Measurements from ENCODE around the gene PTPN11.
"Not testable (repeated sequence)": the region's sequence is repeated elsewhere in the genome, so short reads cannot be mapped to it uniquely, and the experiment has no call there.

Gene PTPN11

GRCh38 chr12:112409064-112409905 lies 9.5 kb upstream of the PTPN11 start, which contains the start of gene RPL6:
RPL6 (minus strand) TSS chr12:112409605; CDS start chr12:112408656, 949 bp downstream.
- DNase-seq (ENCODE audit: low read depth in 2 of 2), result peak; percentile 54 to 76

GRCh38 chr12:112409906-112410244 lies 8.9 kb upstream of the PTPN11 start:
- DNase-seq (ENCODE audit: low read depth in 2 of 2), result no peak

GRCh38 chr12:112413855-112414625 lies 4.7 kb upstream of the PTPN11 start:
- no peak for DNase-seq (ENCODE audit: low read depth in 2 of 2)

- DNase-seq (ENCODE audit: low read depth in 2 of 2), result not testable (repeated sequence)
Observed at GRCh38 chr12:112415457-112415856, 3.3 kb upstream of the PTPN11 start.

- no peak for DNase-seq (ENCODE audit: low read depth in 2 of 2)
Observed at GRCh38 chr12:112418273-112418607, 507 bp upstream of the PTPN11 start.

- peak in 1 of 2 donors; percentile 12 for DNase-seq (ENCODE audit: low read depth in 2 of 2)
Observed at GRCh38 chr12:112419297-112420133, 768 bp downstream of the PTPN11 start.

- no peak for DNase-seq (ENCODE audit: low read depth in 2 of 2)
Observed at GRCh38 chr12:112420740-112421139, 2.0 kb downstream of the PTPN11 start.

GRCh38 chr12:112421363-112421762 lies 2.6 kb downstream of the PTPN11 start:
- no peak for DNase-seq (ENCODE audit: low read depth in 2 of 2)

GRCh38 chr12:112422531-112422930 lies 3.8 kb downstream of the PTPN11 start:
- no peak for DNase-seq (ENCODE audit: low read depth in 2 of 2)

GRCh38 chr12:112424126-112424525 lies 5.4 kb downstream of the PTPN11 start:
- DNase-seq (ENCODE audit: low read depth in 2 of 2), result no peak

- DNase-seq (ENCODE audit: low read depth in 2 of 2), result no peak
Observed at GRCh38 chr12:112425582-112426382, 7.0 kb downstream of the PTPN11 start.

GRCh38 chr12:112427760-112428159 lies 9.0 kb downstream of the PTPN11 start:
- DNase-seq (ENCODE audit: low read depth in 2 of 2), result no peak

- no peak for DNase-seq (ENCODE audit: low read depth in 2 of 2)
Observed at GRCh38 chr12:112430929-112431328, 12.2 kb downstream of the PTPN11 start.

- no peak for DNase-seq (ENCODE audit: low read depth in 2 of 2)
Observed at GRCh38 chr12:112431965-112432364, 13.2 kb downstream of the PTPN11 start.

- no peak for DNase-seq (ENCODE audit: low read depth in 2 of 2)
Observed at GRCh38 chr12:112433551-112433950, 14.8 kb downstream of the PTPN11 start.

- DNase-seq (ENCODE audit: low read depth in 2 of 2), result not testable (repeated sequence)
Observed at GRCh38 chr12:112438645-112439044, 19.9 kb downstream of the PTPN11 start.

- DNase-seq (ENCODE audit: low read depth in 2 of 2), result no peak
Observed at GRCh38 chr12:112439769-112440168, 21.0 kb downstream of the PTPN11 start.

GRCh38 chr12:112440653-112441052 lies 21.9 kb downstream of the PTPN11 start:
- not testable (repeated sequence) for DNase-seq (ENCODE audit: low read depth in 2 of 2)

- no peak for DNase-seq (ENCODE audit: low read depth in 2 of 2)
Observed at GRCh38 chr12:112443916-112444315, 25.2 kb downstream of the PTPN11 start.

- no peak for DNase-seq (ENCODE audit: low read depth in 2 of 2)
Observed at GRCh38 chr12:112446008-112446725, 27.4 kb downstream of the PTPN11 start.

- no peak for DNase-seq (ENCODE audit: low read depth in 2 of 2)
Observed at GRCh38 chr12:112447106-112447505, 28.4 kb downstream of the PTPN11 start.
